Measurements from ENCODE around the gene SLC38A9.

SLC38A9 gene

DNA sequence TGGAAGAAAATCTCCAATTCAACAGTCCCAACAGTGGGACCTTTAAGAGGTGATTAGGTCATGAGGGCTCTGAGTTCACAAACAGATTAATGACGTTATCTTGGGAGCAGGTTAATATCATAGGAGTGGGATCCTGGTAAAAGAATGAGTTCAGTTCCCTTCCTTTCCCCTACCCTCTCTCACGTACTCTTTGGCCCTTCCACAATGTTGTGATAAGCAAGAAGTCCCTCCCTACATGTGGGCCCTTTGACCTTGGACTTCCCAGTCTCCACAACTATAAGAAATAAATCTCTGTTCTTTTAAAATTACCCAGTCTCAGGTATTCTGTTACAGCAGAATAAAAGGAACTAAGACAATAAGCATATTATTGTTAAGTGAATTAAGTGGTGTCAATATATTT, 37.8 kb downstream of the SLC38A9 start:
- no peak for DNase-seq (ENCODE audit: low spot score)
- in situ Hi-C loops (cut with MboI; ENCODE audit: low pct_unique_long_range_greater_than_20kb, low sequenced_read_pairs, unreplicated experiment), result no loop called here
- TF ChIP-seq, protein P1, sequence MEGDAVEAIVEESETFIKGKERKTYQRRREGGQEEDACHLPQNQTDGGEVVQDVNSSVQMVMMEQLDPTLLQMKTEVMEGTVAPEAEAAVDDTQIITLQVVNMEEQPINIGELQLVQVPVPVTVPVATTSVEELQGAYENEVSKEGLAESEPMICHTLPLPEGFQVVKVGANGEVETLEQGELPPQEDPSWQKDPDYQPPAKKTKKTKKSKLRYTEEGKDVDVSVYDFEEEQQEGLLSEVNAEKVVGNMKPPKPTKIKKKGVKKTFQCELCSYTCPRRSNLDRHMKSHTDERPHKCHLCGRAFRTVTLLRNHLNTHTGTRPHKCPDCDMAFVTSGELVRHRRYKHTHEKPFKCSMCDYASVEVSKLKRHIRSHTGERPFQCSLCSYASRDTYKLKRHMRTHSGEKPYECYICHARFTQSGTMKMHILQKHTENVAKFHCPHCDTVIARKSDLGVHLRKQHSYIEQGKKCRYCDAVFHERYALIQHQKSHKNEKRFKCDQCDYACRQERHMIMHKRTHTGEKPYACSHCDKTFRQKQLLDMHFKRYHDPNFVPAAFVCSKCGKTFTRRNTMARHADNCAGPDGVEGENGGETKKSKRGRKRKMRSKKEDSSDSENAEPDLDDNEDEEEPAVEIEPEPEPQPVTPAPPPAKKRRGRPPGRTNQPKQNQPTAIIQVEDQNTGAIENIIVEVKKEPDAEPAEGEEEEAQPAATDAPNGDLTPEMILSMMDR (IDR thresholded peaks at IDR 0.05; ENCODE audit: extremely low read depth, insufficient read depth, missing control alignments), result no peak

DNA sequence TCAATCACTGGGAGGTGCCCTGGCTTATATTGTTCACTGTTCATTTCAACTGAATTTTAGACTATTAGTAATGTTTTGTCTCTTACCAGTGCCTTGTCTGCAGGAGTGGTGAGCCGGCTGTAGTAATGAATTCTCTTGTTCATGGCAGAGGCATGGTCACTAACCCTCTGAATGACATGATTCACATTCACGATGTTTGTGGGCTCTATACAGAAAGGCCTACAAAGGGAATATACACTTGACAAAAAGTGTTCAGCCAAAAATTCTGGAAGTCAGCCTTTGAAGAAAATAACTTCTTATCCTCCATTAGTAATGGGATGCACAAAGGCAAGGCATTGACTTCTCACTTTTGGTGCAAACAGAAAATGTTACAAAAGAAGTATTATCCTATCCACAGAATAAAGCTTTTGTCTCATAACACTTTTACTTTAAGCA, 39.6 kb downstream of the SLC38A9 start:
- in situ Hi-C loops (cut with MboI; ENCODE audit: low pct_unique_long_range_greater_than_20kb, low sequenced_read_pairs, unreplicated experiment), result no loop called here
- TF ChIP-seq, protein P1 (IDR thresholded peaks at IDR 0.05; ENCODE audit: extremely low read depth, insufficient read depth, missing control alignments), result no peak

DNA sequence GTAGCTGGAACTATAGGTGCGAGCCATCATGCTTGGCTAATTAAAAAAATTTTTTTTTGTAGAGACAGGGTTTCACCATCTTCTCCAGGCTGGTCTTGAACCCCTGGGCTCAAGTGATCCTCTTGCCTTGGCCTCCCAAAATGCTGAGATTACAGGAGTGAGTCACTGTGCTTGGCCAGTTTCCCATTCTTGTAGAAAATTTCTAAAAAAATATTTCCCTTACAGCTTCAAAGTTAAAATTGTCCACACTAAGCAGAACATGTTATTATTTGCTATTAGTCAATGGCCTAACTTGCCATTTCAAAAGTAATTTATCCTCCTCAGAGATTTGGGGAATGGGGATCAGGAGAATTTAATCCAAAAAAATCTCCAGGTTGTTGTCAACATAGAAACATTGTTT, 40.1 kb downstream of the SLC38A9 start:
- in situ Hi-C loops (cut with MboI; ENCODE audit: low pct_unique_long_range_greater_than_20kb, low sequenced_read_pairs, unreplicated experiment), result no loop called here
- no peak for DNase-seq (ENCODE audit: low spot score)
- TF ChIP-seq, protein P1 (IDR thresholded peaks at IDR 0.05; ENCODE audit: extremely low read depth, insufficient read depth, missing control alignments), result no peak

More for the DNA sequence above, 39.6 kb downstream of the SLC38A9 start:
- no peak for DNase-seq (ENCODE audit: low spot score)

DNA sequence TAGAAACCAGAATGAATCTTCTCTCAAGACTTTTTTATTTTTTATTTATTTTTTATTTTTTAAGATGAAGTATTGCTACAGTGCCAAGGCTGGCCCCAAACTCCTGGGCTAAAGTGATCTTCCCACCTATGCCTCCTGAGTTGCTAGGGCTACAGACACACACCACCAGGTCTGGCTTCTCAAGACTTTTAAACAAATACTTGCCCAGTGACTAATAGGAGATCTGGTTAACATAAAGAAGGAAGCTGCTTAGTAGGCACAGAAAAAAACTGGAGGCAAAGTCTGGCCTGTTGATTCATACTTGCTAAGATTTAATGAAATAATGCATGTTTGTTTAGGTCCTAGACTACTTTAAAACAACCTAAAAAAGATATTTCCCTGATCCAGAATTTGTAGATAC, 43.8 kb downstream of the SLC38A9 start:
- TF ChIP-seq, protein P1 (IDR thresholded peaks at IDR 0.05; ENCODE audit: extremely low read depth, insufficient read depth, missing control alignments), result no peak
- in situ Hi-C loops (cut with MboI; ENCODE audit: low pct_unique_long_range_greater_than_20kb, low sequenced_read_pairs, unreplicated experiment), result no loop called here
- DNase-seq (ENCODE audit: low spot score), result no peak

DNA sequence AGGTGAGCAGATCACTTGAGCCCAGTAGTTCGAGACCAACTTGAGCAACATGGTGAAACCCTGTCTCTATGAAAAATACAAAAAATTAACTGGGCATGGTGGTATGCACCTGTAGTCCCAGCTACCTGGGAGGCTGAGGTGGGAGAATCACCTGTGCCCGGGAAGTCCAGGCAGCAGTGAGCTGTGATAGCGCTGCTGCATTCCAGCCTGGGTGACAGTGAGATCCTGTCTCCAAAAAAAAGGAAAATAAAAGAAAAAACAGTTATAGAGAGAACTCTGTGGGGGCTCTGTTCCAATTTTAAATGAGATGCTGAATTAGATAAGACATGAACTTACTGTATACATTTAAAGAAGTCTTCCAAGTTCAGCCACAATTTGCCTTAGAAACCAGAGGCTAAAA, 44.2 kb downstream of the SLC38A9 start:
- TF ChIP-seq, protein P1 (IDR thresholded peaks at IDR 0.05; ENCODE audit: extremely low read depth, insufficient read depth, missing control alignments), result no peak
- in situ Hi-C loops (cut with MboI; ENCODE audit: low pct_unique_long_range_greater_than_20kb, low sequenced_read_pairs, unreplicated experiment), result no loop called here
- DNase-seq (ENCODE audit: low spot score), result no peak

DNA sequence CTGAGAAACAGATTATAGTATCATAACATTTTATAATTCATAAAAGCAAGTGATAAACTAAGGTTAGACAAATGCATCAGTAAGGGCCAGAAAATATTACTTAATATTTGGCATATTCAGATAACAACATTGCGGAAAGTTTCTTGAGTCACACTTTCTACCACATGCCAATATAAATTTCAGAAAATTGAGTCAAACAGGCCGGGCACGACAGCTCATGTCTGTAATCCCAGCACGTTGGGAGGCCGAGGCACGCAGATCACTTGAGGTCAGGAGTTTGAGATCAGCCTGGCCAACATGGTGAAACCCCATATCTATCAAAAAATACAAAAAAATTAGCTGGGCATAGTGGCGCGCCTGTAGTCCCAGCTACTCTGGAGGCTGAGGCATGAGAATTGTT, 47.1 kb downstream of the SLC38A9 start:
- DNase-seq (ENCODE audit: low spot score), result no peak
- in situ Hi-C loops (cut with MboI; ENCODE audit: low pct_unique_long_range_greater_than_20kb, low sequenced_read_pairs, unreplicated experiment), result no loop called here
- TF ChIP-seq, protein P1 (IDR thresholded peaks at IDR 0.05; ENCODE audit: extremely low read depth, insufficient read depth, missing control alignments), result no peak

DNA sequence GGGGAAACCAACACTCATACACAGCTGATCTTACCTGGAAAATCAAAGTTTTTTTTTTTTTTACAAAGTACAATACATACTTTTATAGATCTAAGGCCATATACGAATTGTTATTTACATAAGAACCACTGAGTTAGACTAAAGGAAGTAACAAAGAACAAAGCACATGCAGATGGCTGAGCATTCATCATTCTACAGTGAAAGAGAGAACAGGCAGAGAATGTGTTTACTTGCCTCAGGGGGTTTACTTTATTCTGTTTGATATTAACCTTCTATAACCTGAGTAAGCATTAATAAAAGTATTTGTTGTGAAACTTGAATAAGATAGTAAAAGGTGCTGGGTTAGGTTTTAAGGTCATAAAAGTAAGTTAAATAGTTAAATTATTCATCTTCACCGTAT, 54.7 kb downstream of the SLC38A9 start:
- TF ChIP-seq, protein P1 (IDR thresholded peaks at IDR 0.05; ENCODE audit: extremely low read depth, insufficient read depth, missing control alignments), result no peak
- in situ Hi-C loops (cut with MboI; ENCODE audit: low pct_unique_long_range_greater_than_20kb, low sequenced_read_pairs, unreplicated experiment), result no loop called here
- DNase-seq (ENCODE audit: low spot score), result no peak

All from GM13977 (cell line).